Endothelial cell of umbilical vein (primary cell): Measurements from ENCODE around the gene HAL. TPM values are rescaled to one million over a fixed set of nuclear protein-coding genes. Genes with fewer than 3 reads are reported as not detected.

Experiments used
- BruUV-seq: library from RNA; stranded (reverse); fragments of 400-500 nt; replicated peaks from 2 replicates; lab custom pipeline; 2021; lab: Mats Ljungman, UMichigan
- CTCF ChIA-PET: fragments of 300-600, 350-600 bp; sonication (Branson Sonifier 250); formaldehyde crosslinking; loops from one replicate; lab custom pipeline; 2021; ENCODE audit warnings: antibody characterized with exemption, inconsistent platforms; lab: Charles Lee
- POLR2A ChIA-PET: fragments of 300-600, 350-600 bp; sonication (Branson Sonifier 250); formaldehyde crosslinking; loops from one replicate; lab custom pipeline; 2021; ENCODE audit warnings: antibody characterized with exemption, inconsistent platforms; lab: Charles Lee
- DNase-seq: peaks from one replicate; pipeline ENCODE4 v3.0.0-alpha.2; 2011; ENCODE audit warnings: low read depth, low spot score
- FAIRE-seq: peaks from 2 replicates; lab custom pipeline; 2011; peaks lifted over from hg19 to GRCh38; lab: Jason Lieb, UNC
- H2AFZ ChIP-seq: 2 replicates; pipeline ENCODE4 v1.6.0; 2012; ENCODE audit warnings: low read depth, low read length, control low read depth, inconsistent platforms
- H3K27ac ChIP-seq: 2 replicates; pipeline ENCODE4 v1.5.1; 2011; ENCODE audit warnings: low read depth, mild to moderate bottlenecking, control low read depth, low read length, moderate library complexity; ENCODE audit not compliant: insufficient read depth
- H3K27me3 ChIP-seq, 2 experiments: 2 replicates each; pipeline versions ENCODE4 v1.6.0 to v1.6.1; 2011; ENCODE audit warnings: low read length in 2 of 2, mixed read lengths in 1 of 2; ENCODE audit not compliant: control insufficient read depth in 2 of 2, insufficient read depth in 2 of 2
- H3K36me3 ChIP-seq, 2 experiments: 2 replicates in 1 of 2; 3 replicates in 1 of 2; pipeline ENCODE4 v1.5.1; 2011; ENCODE audit warnings: low read length in 2 of 2, mild to moderate bottlenecking in 1 of 2, moderate library complexity in 1 of 2; ENCODE audit not compliant: control insufficient read depth in 2 of 2, insufficient read depth in 2 of 2; ENCODE audit errors: extremely low read depth in 1 of 2
- H3K4me1 ChIP-seq: 3 replicates; pipeline ENCODE4 v1.5.1; 2011; ENCODE audit warnings: mild to moderate bottlenecking, low read length; ENCODE audit not compliant: control insufficient read depth, insufficient read depth; ENCODE audit errors: extremely low read depth
- H3K4me2 ChIP-seq: 2 replicates; pipeline ENCODE4 v1.6.1; 2011; ENCODE audit warnings: low read length, control low read depth, mixed read lengths; ENCODE audit not compliant: insufficient read depth
- H3K4me3 ChIP-seq, 3 experiments: fragments of 200-600 bp in 1 of 3; sonication (generic), shearing (Covaris generic) in 1 of 3; replicated peaks in 1 of 3; 2 replicates each; pipeline ENCODE4 v1.5.1; 2011 to 2016; ENCODE audit warnings: control low read depth in 3 of 3, low read length in 3 of 3, mild to moderate bottlenecking in 2 of 3, inconsistent platforms in 1 of 3, low read depth in 1 of 3, moderate library complexity in 1 of 3; ENCODE audit not compliant: insufficient read depth in 1 of 3
- H3K79me2 ChIP-seq: 2 replicates; pipeline ENCODE4 v1.6.0; 2012; ENCODE audit warnings: low read length, inconsistent platforms; ENCODE audit not compliant: control insufficient read depth, insufficient read depth
- H3K9ac ChIP-seq: replicated peaks from 2 replicates; pipeline ENCODE3; 2011; ENCODE audit warnings: low read length, control low read depth; ENCODE audit not compliant: insufficient read depth; ENCODE audit errors: extremely low read depth
- H3K9me1 ChIP-seq: replicated peaks from 3 replicates; pipeline ENCODE4 v1.6.0; 2011; ENCODE audit warnings: mild to moderate bottlenecking, low read length; ENCODE audit not compliant: control insufficient read depth, insufficient read depth; ENCODE audit errors: extremely low read depth
- H3K9me3 ChIP-seq: replicated peaks from 2 replicates; pipeline ENCODE4 v1.5.1; 2012; ENCODE audit warnings: low read length, inconsistent platforms; ENCODE audit not compliant: control insufficient read depth, insufficient read depth
- H4K20me1 ChIP-seq: replicated peaks from 2 replicates; pipeline ENCODE3; 2011; ENCODE audit warnings: mild to moderate bottlenecking, low read length; ENCODE audit not compliant: control insufficient read depth, insufficient read depth; ENCODE audit errors: extremely low read depth
- EZH2 ChIP-seq: IDR thresholded peaks from 2 replicates; pipeline ENCODE4 v1.6.1; 2012; ENCODE audit warnings: borderline replicate concordance, low read depth, mild to moderate bottlenecking, moderate library complexity, low read length, inconsistent platforms; ENCODE audit not compliant: severe bottlenecking
- FOS ChIP-seq: IDR thresholded peaks from 2 replicates; pipeline ENCODE4 v1.6.1; 2011; ENCODE audit warnings: mild to moderate bottlenecking, low read length, moderate library complexity, borderline replicate concordance; ENCODE audit not compliant: insufficient read depth
- GATA2 ChIP-seq: IDR thresholded peaks from 2 replicates; pipeline ENCODE4 v1.7.0; 2011; ENCODE audit warnings: low read depth, mild to moderate bottlenecking, moderate library complexity, mixed read lengths, low read length; ENCODE audit not compliant: insufficient read length, insufficient read depth
- JUN ChIP-seq: IDR thresholded peaks from 2 replicates; pipeline ENCODE4 v1.6.1; 2011; ENCODE audit warnings: borderline replicate concordance, low read depth; ENCODE audit not compliant: insufficient read length, insufficient read depth
- MYC ChIP-seq: IDR thresholded peaks from one replicate; pipeline ENCODE4 v1.6.1; 2011; ENCODE audit warnings: mild to moderate bottlenecking, low read depth, low read length
- POLR2A ChIP-seq: IDR thresholded peaks from 2 replicates; pipeline ENCODE4 v1.6.1; 2012; ENCODE audit warnings: low read depth, mild to moderate bottlenecking, control low read depth, low read length
- POLR2AphosphoS5 ChIP-seq: IDR thresholded peaks from 2 replicates; pipeline ENCODE4 v1.6.1; 2012; ENCODE audit warnings: low read depth, mild to moderate bottlenecking, control low read depth, low read length, moderate library complexity; ENCODE audit not compliant: insufficient read depth
- dilution Hi-C: fragments of 300-500 bp; cut with MboI; formaldehyde crosslinking; loops from one replicate; pipeline ENCODE4 v1.15.0; 2019; ENCODE audit warnings: low sequenced_read_pairs; ENCODE audit not compliant: extremely low pct_ligation_motif_present
- intact Hi-C: fragments of 100-400 bp; cut with micrococcal nuclease; formaldehyde crosslinking; loops from one replicate; pipeline ENCODE4 v1.10.0; 2022
- polyA plus RNA-seq, 4 experiments: library from polyadenylated mRNA; depleted of rRNA in 3 of 4; stranded (reverse) in 3 of 4; unstranded in 1 of 4; fragments of >200 nt; gene quantifications; 2 replicates each; pipeline versions ENCODE4 v1.2.1 to v1.2.3, GENCODE V29; 2011 to 2012; ENCODE audit warnings: missing spikeins in 1 of 4
- total RNA-seq: library from RNA; stranded (reverse); gene quantifications from 2 replicates; pipeline ENCODE4 v1.2.3, GENCODE V29; 2021
- TF ChIP-seq, protein P1 (sequence below): IDR thresholded peaks from 2 replicates; pipeline ENCODE4 v1.6.1; 2011; ENCODE audit not compliant: insufficient read depth, insufficient read length
- TF ChIP-seq, protein P2 (sequence below), 2 donors: IDR thresholded peaks; 1 replicate in 1 of 2; 2 replicates in 1 of 2; pipeline ENCODE4 v1.5.1; 2011; ENCODE audit warnings: low read length in 2 of 2, mild to moderate bottlenecking in 2 of 2, moderate library complexity in 2 of 2, control low read depth in 1 of 2, inconsistent platforms in 1 of 2, low read depth in 1 of 2; ENCODE audit not compliant: insufficient read depth in 1 of 2; ENCODE audit errors: extremely low read depth in 1 of 2

Gene HAL
- total and polyA plus RNA-seq, 2 donors (not counting 3 experiments of a cell fraction or from before 2014, with no cell fraction given), result 0.18 to 0.62 TPM

DNA sequence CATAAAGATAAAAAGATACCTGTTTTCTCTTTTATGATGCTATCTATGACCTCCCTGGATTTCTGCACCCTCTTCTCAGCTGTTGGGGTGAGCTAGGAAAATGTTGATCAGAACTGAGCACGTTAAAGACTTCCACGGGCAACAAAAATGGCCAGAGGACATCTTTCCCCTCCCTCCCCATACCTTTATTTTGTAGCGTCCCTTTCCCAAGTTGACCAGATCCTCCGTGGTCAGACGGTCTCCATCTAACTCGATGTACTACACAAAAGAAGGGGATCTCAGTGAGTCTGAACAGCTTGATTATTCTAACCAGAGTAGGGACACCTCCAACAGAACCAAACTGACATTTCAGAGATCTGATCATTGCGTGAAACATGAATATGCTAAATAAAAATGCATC lies 2.2 kb downstream of the HAL start:
- ChIA-PET CTCF (interaction anchor here (1.1 to 2.1 kb wide), 3 partner anchors 75 to 85 kb away, joined by 3 to 7 read pairs (median 3); no protein-coding TSS in a partner anchor), POLR2A (no interaction called here)
- Histone ChIP-seq H4K20me1 (no peaks in the 10 kb centered on the region), H3K4me2 (no peak overlapping the region), H3K79me2 (no peaks in the 10 kb centered on the region), H3K27me3 (peaks cover 10 to 23% of the 10 kb centered on the region in 2 experiments), H2AFZ (no peak overlapping the region), H3K9me1 (no peaks in the 10 kb centered on the region), H3K4me1 (no peaks in the 10 kb centered on the region), H3K36me3 (no peaks in the 10 kb centered on the region), H3K9ac (no peak overlapping the region), H3K9me3 (no peaks in the 10 kb centered on the region), H3K4me3 (no peak overlapping the region), H3K27ac (no peak overlapping the region)
- intact Hi-C loops (no loop called here), dilution Hi-C loops (no loop called here)
- no peak for DNase-seq
- no peak for FAIRE-seq
- no peak for TF ChIP-seq POLR2AphosphoS5
- TF ChIP-seq, protein P1, sequence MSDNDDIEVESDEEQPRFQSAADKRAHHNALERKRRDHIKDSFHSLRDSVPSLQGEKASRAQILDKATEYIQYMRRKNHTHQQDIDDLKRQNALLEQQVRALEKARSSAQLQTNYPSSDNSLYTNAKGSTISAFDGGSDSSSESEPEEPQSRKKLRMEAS, result no peak
- TF ChIP-seq JUN, result no peak
- no peak for TF ChIP-seq FOS
- no peak for TF ChIP-seq EZH2
- TF ChIP-seq MYC, result no peak
- TF ChIP-seq GATA2, result no peak
- TF ChIP-seq, protein P2, sequence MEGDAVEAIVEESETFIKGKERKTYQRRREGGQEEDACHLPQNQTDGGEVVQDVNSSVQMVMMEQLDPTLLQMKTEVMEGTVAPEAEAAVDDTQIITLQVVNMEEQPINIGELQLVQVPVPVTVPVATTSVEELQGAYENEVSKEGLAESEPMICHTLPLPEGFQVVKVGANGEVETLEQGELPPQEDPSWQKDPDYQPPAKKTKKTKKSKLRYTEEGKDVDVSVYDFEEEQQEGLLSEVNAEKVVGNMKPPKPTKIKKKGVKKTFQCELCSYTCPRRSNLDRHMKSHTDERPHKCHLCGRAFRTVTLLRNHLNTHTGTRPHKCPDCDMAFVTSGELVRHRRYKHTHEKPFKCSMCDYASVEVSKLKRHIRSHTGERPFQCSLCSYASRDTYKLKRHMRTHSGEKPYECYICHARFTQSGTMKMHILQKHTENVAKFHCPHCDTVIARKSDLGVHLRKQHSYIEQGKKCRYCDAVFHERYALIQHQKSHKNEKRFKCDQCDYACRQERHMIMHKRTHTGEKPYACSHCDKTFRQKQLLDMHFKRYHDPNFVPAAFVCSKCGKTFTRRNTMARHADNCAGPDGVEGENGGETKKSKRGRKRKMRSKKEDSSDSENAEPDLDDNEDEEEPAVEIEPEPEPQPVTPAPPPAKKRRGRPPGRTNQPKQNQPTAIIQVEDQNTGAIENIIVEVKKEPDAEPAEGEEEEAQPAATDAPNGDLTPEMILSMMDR (IDR thresholded peaks at IDR 0.05; ENCODE audit: extremely low read depth in 1 of 2, insufficient read depth in 1 of 2, low read depth in 1 of 2, low read length in 2 of 2), result no peak
- no peak for TF ChIP-seq POLR2A
- BruUV-seq, result no TSS peak
